GM21515 (cell line): ENCODE results near the gene TOR4A.
"Not testable (repeated sequence)": the region's sequence is repeated elsewhere in the genome, so short reads cannot be mapped to it uniquely, and the experiment has no call there.

Experiments
- ATAC-seq: cut with Tn5 transposase; IDR thresholded peaks from one replicate; pipeline ENCODE4 v1.9.1; 2021; ENCODE audit not compliant: unreplicated experiment

Gene TOR4A

GRCh38 chr9:137237759-137238726 is 39.5 kb upstream of the TOR4A start:
- ATAC-seq, result no peak

DNA sequence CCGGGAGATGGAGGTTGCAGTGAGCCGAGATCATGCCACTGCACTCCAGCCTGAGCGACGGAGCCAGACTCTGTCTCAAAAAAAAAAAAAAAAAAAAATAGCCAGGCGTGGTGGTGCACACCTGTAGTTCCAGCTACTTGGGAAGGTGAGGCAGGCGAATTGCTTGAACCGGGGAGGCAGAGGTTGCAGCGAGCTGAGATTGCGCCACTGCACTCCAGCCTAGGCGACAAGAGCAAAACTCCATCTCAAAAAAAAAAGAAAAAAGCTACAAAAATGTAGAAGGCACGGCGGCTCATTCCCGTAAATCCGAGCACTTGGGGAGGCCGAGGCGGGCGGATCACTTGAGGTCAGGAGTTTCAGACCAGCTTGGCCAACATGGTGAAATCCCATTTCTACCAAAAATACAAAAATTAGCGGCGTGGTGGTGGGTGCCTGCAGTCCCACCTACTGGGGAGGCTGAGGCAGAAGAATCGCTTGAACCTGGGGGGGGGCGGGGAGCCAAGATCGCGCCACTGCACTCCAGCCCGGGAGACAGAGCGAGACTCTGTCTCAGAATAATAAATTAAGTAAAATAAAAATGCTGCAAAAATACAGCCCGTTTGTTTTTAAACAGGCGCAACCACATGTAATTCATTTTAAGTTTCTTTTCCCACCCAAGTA is 37.9 kb upstream of the TOR4A start:
- not testable (repeated sequence) for ATAC-seq

DNA sequence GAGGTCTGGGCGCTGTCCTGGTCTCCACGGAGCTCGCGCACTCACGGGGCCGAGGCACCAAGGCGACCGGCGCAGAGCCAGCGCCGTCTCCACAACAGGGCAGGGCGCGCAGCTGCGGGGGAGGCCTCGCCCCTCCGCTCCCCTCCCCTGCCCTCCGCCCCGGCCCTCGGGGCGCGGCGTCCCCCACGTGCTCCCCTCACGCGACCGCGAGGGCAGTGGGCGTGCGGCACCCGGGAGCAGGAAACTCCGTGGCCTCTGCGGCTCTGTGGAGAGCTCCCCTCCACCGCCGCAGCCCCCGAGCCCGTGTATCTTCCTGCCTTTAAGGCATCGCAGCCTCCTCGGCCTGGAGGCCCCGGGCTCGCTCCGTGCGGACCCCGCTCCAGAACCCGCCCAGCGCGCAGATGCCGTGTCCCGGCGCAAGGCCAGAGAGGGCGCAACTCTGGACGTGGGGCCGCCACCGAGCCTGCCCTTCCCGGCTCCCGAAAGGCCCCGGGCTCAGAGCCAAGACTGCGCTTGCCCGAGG is 37.1 kb upstream of the TOR4A start:
- ATAC-seq, result peak; percentile 23

GRCh38 chr9:137240841-137241489 is 36.6 kb upstream of the TOR4A start, which contains the start of gene TUBB4B:
TSS of gene TUBB4B (plus strand) at chr9:137241287. CDS start at chr9:137241361, 74 bp downstream.
- peak; percentile 66 for ATAC-seq

GRCh38 chr9:137241490-137242268 is 35.8 kb upstream of the TOR4A start:
- ATAC-seq, result no peak

DNA sequence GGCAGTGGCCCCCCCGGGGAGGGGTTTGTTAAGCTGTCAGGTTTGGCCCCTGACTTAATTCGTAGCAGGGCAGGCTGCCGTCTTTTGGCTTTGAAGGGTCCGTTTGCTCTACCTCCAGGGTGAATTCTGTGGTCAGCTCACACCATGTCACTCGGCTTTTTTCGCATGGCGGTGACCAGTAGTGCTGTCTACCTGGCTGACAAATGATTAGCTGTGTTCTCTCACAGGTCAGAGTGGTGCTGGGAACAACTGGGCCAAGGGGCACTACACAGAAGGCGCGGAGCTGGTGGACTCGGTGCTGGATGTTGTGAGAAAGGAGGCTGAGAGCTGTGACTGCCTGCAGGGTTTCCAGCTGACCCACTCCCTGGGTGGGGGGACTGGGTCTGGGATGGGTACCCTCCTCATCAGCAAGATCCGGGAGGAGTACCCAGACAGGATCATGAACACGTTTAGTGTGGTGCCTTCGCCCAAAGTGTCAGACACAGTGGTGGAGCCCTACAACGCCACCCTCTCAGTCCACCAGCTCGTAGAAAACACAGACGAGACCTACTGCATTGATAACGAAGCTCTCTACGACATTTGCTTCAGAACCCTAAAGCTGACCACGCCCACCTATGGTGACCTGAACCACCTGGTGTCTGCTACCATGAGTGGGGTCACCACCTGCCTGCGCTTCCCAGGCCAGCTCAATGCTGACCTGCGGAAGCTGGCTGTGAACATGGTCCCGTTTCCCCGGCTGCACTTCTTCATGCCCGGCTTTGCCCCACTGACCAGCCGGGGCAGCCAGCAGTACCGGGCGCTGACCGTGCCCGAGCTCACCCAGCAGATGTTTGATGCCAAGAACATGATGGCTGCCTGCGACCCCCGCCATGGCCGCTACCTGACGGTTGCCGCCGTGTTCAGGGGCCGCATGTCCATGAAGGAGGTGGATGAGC is 35.0 kb upstream of the TOR4A start:
- ATAC-seq, result no peak

- ATAC-seq, result not testable (repeated sequence)
These were observed 34.3 kb upstream of the TOR4A start for GRCh38 chr9:137243266-137243625.

DNA sequence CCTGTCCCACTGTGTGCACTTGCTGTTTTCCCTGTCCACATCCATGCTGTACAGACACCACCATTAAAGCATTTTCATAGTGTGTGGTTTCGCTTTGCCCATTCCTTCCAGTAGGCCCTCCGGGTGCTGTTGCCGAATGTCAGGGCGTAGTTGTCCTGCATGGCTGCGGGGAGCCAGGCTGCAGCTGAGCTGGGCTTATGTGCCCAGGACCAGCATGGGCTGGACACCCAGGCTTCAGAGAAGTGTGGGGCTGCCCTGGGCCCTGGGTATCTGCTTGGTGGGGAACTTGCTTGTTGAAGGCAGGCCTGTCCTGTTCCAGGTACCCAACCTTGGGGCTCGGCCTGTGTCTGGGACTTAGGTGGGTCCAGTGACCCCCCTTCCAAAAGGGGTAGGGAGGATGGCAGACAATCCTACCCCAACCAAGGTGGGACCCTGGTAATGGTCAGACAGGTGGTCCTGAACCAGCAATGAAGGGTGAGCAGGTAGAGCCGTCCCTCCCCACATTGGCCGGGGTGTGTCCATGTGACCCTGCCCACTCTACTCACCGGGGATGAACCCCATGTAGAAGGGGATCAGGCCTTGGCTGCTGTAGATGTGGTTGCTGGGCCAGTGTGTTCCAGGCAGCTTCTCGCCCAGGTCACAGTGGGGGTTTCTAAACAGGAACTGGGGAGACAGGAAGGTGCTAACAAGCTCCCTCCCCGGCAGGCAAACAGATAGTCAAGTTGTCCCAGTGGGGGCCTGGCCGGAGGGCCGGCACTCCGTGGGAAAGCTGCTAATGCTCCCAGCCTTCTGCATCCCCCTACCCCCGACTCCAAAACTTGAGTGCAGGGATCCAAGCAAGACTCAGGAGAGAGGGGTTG is 33.7 kb upstream of the TOR4A start:
- no peak for ATAC-seq

- ATAC-seq, result no peak
These were observed 32.8 kb upstream of the TOR4A start for GRCh38 chr9:137244486-137245449.

DNA sequence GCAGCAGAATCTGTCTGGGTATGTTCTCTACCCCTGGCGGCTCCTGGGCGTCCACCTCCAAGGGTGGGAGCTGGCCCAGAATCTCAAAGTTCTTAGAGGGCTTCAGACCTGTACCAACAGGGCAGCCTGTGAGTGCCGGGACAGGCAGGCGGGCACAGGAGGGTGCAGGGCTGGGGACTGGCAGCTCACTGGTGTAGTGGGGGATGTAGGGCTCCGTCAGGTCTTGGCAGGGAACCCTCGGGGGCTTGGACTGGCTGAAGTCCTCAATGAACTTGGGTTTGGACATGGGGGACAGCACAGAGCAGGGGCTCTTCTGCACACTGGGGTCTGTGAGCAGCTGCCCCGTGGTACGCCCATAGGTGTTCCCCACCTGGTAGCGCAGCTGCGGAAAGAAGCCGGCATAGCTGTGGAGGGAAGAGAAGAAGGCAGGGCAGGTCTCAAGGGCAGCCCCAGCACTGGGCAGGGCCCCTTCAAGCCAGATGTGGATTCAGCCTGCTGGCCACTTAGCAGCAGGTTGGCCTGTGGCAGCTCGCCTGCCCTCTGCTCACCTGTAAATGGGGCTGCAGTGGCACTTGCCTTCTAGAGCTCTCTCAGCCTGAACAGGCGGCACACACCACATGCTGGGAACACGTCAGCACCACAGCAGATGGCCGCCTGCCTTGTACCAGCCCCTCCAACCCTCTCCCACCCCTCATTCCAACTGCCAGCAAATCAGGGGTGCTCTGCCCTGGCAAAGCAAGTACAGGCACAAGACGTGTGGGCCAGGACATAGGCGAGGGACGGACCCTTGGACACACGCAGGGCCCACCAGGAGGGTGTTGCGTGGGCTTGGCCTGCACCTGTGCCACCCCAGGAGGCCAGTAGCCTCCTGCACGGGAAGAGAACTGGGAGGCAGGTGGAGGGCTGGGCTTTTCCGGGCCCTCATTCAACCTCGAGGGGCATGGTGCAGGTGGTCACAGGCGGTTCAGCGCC is 31.8 kb upstream of the TOR4A start:
- ATAC-seq, result no peak

DNA sequence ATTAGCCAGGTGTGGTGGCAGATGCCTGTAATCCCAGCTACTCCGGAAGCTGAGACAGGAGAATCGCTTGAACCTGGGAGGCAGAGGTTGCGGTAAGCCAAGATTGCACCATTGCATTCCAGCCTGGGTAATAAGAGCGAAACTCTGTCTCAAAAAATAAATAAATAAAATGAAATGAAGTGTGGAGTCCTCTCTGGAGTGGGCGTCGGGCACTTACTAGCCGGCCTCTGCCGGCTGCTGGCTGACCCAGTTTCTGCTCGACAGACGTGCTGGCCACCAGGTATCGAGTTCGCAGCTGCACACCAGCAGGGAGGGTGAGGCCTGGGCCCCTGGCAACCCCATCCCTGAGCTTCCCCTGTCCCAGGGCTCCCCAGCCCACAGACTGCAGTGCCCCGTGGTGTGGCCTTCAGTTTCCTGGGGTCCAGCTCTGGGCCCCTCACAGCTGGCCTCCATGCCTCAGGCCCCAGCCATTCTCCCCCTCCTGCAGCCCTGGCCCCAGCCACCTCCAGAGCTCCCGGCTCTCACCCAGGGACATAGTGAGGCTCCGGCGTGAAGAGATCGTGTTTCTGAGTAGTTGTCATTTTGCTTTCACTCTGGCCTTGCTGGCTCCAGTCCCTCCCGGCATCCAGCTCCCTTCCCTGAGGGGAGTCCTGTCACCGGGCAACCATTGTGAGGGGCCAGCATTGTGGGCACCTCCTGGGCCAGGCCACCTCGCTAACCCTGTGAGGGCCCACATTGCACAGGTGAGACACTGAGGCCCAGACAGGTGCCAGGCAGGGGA is 30.2 kb upstream of the TOR4A start:
- no peak for ATAC-seq

DNA sequence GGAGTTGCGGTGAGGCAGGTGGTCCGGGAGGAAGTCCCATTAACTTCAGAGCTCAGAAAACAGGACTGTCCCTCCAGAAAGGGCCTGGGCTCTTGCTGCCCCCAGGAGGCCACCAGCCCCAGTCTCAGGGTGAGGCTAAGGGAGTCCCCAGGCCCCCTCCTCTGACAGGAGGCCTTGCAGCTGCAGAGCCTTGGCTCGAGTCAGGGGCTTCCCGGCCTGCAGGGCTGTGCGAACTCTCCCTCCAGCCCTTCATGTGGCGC is 29.7 kb upstream of the TOR4A start:
- ATAC-seq, result no peak

GRCh38 chr9:137250329-137251193 is 27.0 kb upstream of the TOR4A start:
- ATAC-seq, result no peak

DNA sequence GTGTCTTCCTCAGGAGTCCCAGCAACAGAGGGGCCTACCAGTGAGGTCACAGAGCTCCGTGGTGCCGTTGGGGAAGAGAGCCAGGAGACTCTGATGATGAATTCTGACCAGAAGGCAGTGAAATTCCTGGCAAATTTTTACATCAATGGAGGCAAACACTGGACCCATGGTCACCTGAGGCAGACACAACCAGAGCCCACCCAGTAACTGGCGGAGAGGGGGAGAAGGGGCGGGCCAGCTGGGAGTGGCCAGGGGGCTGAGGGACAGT is 26.4 kb upstream of the TOR4A start, which contains the start of gene STPG3:
Gene STPG3, plus strand, starts transcription at position 93 of the 268 bp plus-strand sequence. Its CDS starts 1 bp downstream, at position 94.
- ATAC-seq, result no peak
